ENCODE data around the gene ENOX2. TPM values are rescaled to one million over a fixed set of nuclear protein-coding genes. Genes with fewer than 3 reads are reported as not detected.

Gene ENOX2
- total and polyA plus RNA-seq, 2 of the 13 experiments (the other 11 are each of a cell fraction or from before 2014, with no cell fraction given), result 5.9 to 8.5 TPM

- H2AFZ ChIP-seq (ENCODE audit: low read length), result no peak overlapping the region
- no peak for FAIRE-seq
- in situ Hi-C loops (cut with HindIII; ENCODE audit: extremely low pct_ligation_motif_present, low pct_unique_long_range_greater_than_20kb) (no loop called here), intact Hi-C loops (cut with micrococcal nuclease; ENCODE audit: unreplicated experiment) (no loop called here)
- H3K36me3 ChIP-seq (replicated peaks in 1 of 2; ENCODE audit: control insufficient read depth in 1 of 2, insufficient read depth in 2 of 2, low read length in 2 of 2), result no peaks in the 10 kb centered on the region; a peak in 1 of 5 replicates
- no peaks in the 10 kb centered on the region for H3K79me2 ChIP-seq (ENCODE audit: insufficient read depth, low read length)
- H3K27me3 ChIP-seq (ENCODE audit: control insufficient read depth in 1 of 2, insufficient read depth in 2 of 2, low read length in 2 of 2), result no peaks in the 10 kb centered on the region
- no peak overlapping the region for H3K4me3 ChIP-seq (replicated peaks in 1 of 3; ENCODE audit: insufficient read depth in 1 of 3, low read depth in 2 of 3, low read length in 3 of 3)
- no peak overlapping the region for H3K9ac ChIP-seq (ENCODE audit: insufficient read depth, low read depth, low read length)
- no peak for DNase-seq (ENCODE audit: low spot score)
- POLR2A ChIA-PET, result no interaction called here
- CTCF ChIA-PET (ENCODE audit: low intra/inter-chr PET ratio, low total read pairs), result no interaction called here
- no peak overlapping the region for H3K27ac ChIP-seq (ENCODE audit: extremely low read length, insufficient read depth, low read length)
- no TSS peak for BruUV-seq (replicated peaks)
- H4K20me1 ChIP-seq (ENCODE audit: insufficient read depth, low read length), result no peaks in the 10 kb centered on the region
- ATAC-seq, result no peak
- no peaks in the 10 kb centered on the region for H3K4me1 ChIP-seq (ENCODE audit: insufficient read depth, low read length)
- 82% methylated on average over 4 of the region's 4 CpGs for WGBS (ENCODE audit: low lambda C conversion rate)
- TF ChIP-seq ZNF256 (CRISPR knock-in tag; conservative IDR thresholded peaks at IDR 0.05), result no peak
- TF ChIP-seq MBNL3 (CRISPR knock-in tag; conservative IDR thresholded peaks at IDR 0.05), result no peak
- TF ChIP-seq ZNF501 (CRISPR knock-in tag; IDR thresholded peaks at IDR 0.05), result no peak
- TF ChIP-seq NR2F1 (CRISPR knock-in tag; IDR thresholded peaks at IDR 0.05), result no peak
- no peak for TF ChIP-seq CHCHD3 (CRISPR knock-in tag; IDR thresholded peaks at IDR 0.05)
- H3K9me3 ChIP-seq (ENCODE audit: low read length), result no peaks in the 10 kb centered on the region
- H3K4me2 ChIP-seq (ENCODE audit: low read depth, low read length), result no peak overlapping the region
Measured at GRCh38 chrX:130623518-130623917, 279.5 kb downstream of the ENOX2 start.

- Histone ChIP-seq H3K36me3 (replicated peaks in 1 of 2; ENCODE audit: control insufficient read depth in 1 of 2, insufficient read depth in 2 of 2, low read length in 2 of 2) (no peaks in the 10 kb centered on the region), H3K9ac (ENCODE audit: insufficient read depth, low read depth, low read length) (no peak overlapping the region), H4K20me1 (ENCODE audit: insufficient read depth, low read length) (no peaks in the 10 kb centered on the region), H3K79me2 (ENCODE audit: insufficient read depth, low read length) (no peaks in the 10 kb centered on the region), H2AFZ (ENCODE audit: low read length) (no peak overlapping the region), H3K4me1 (ENCODE audit: insufficient read depth, low read length) (no peaks in the 10 kb centered on the region), H3K4me3 (replicated peaks in 1 of 3; ENCODE audit: insufficient read depth in 1 of 3, low read depth in 2 of 3, low read length in 3 of 3) (no peak overlapping the region), H3K27me3 (ENCODE audit: control insufficient read depth in 1 of 2, insufficient read depth in 2 of 2, low read length in 2 of 2) (no peaks in the 10 kb centered on the region; a peak in 1 of 5 replicates), H3K9me3 (ENCODE audit: low read length) (no peaks in the 10 kb centered on the region), H3K4me2 (ENCODE audit: low read depth, low read length) (no peak overlapping the region), H3K27ac (ENCODE audit: extremely low read length, insufficient read depth, low read length) (no peak overlapping the region)
- 0 out of 2 replicates have a peak, but pooled peaks have one; percentile 43 for TF ChIP-seq ZNF205 (CRISPR knock-in tag; IDR thresholded peaks at IDR 0.05)
- no peak for TF ChIP-seq HOMEZ (CRISPR knock-in tag; IDR thresholded peaks at IDR 0.05; ENCODE audit: low read depth)
- DNase-seq (ENCODE audit: low spot score) (peak; percentile 16), ATAC-seq (no peak), FAIRE-seq (no peak)
- 2% methylated on average over 3 of the region's 3 CpGs for WGBS (ENCODE audit: low lambda C conversion rate)
- ChIA-PET CTCF (ENCODE audit: low intra/inter-chr PET ratio, low total read pairs) (no interaction called here), POLR2A (no interaction called here)
- no TSS peak for BruUV-seq (replicated peaks)
- intact Hi-C loops (cut with micrococcal nuclease; ENCODE audit: unreplicated experiment) (no loop called here), in situ Hi-C loops (cut with HindIII; ENCODE audit: extremely low pct_ligation_motif_present, low pct_unique_long_range_greater_than_20kb) (no loop called here)
Measured at GRCh38 chrX:130615941-130616340, 287.1 kb downstream of the ENOX2 start.

Measured in HepG2 (cell line).